GM19467 (cell line): Measurements from ENCODE around the gene EWSR1.
"Not testable (repeated sequence)": the region's sequence is repeated elsewhere in the genome, so short reads cannot be mapped to it uniquely, and the experiment has no call there.

Experiments used
- ATAC-seq: cut with Tn5 transposase; IDR thresholded peaks from one replicate; pipeline ENCODE4 v1.9.1; 2021; ENCODE audit warnings: mild to moderate bottlenecking, moderate library complexity; ENCODE audit not compliant: unreplicated experiment

The EWSR1 gene

GRCh38 chr22:29334696-29335344 is 66.8 kb downstream of the EWSR1 start:
- ATAC-seq, result no peak

GRCh38 chr22:29335656-29336055 is 67.6 kb downstream of the EWSR1 start:
- no peak for ATAC-seq

- ATAC-seq, result no peak
These were observed 68.9 kb downstream of the EWSR1 start for GRCh38 chr22:29336751-29337490.

GRCh38 chr22:29337631-29338284 is 69.7 kb downstream of the EWSR1 start:
- ATAC-seq, result no peak

GRCh38 chr22:29338398-29338797 is 70.3 kb downstream of the EWSR1 start:
- no peak for ATAC-seq

GRCh38 chr22:29339381-29340235 is 71.5 kb downstream of the EWSR1 start:
- ATAC-seq, result no peak

- no peak for ATAC-seq
These were observed 72.5 kb downstream of the EWSR1 start for GRCh38 chr22:29340566-29340965.

- ATAC-seq, result no peak
These were observed 73.2 kb downstream of the EWSR1 start for GRCh38 chr22:29341056-29341848.

- no peak for ATAC-seq
These were observed 73.7 kb downstream of the EWSR1 start for GRCh38 chr22:29341849-29342127.

- ATAC-seq, result no peak
These were observed 74.1 kb downstream of the EWSR1 start for GRCh38 chr22:29342177-29342576.

- no peak for ATAC-seq
These were observed 74.7 kb downstream of the EWSR1 start for GRCh38 chr22:29342577-29343312.

GRCh38 chr22:29343313-29343805 is 75.3 kb downstream of the EWSR1 start:
- ATAC-seq, result no peak

GRCh38 chr22:29344137-29344536 is 76.1 kb downstream of the EWSR1 start:
- no peak for ATAC-seq

GRCh38 chr22:29344889-29345288 is 76.8 kb downstream of the EWSR1 start:
- not testable (repeated sequence) for ATAC-seq

GRCh38 chr22:29345932-29346331 is 77.9 kb downstream of the EWSR1 start:
- no peak for ATAC-seq

GRCh38 chr22:29346659-29347058 is 78.6 kb downstream of the EWSR1 start:
- no peak for ATAC-seq

GRCh38 chr22:29348041-29348440 is 80.0 kb downstream of the EWSR1 start:
- ATAC-seq, result no peak

- no peak for ATAC-seq
These were observed 80.9 kb downstream of the EWSR1 start for GRCh38 chr22:29348956-29349355.
